ENCODE results near the gene PITPNM3.

Gene PITPNM3

DNA sequence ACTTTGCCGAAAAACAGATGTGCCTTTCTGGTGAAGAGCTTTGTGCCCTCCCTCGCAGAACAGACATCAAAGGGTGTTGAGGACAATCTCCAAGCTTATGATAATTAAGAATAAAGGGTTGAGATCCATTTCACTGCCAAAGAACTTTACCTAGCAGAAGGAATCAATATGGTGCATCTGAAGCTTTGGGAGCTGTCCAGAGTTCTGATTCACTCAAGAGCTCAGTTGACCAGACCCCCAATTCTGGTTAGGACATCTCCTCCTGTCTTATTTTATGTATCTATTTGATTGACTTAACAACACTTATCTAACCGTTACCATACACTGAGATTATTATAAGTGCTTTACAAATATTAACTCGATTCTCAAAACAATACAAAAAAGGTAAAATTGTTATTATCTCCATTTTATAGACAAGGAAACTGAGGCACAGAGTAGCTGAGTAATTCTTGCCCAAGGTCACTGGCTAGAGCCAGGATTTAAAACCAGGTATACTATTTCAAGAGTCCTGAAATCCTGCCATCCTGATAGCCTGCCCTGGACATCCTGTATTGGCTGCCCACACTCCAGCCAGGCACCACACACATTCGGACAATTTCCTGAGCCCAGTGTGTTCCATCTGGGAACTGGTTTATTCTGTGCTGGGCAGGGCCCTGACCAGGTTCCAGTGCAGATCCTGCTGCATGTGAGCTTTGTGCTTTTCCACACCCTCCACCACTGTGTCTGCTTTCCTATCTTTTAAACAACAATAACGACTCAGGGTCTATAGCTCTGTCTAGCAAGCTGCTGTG lies 29.8 kb downstream of the PITPNM3 start:
- Histone ChIP-seq H3K9me3 (ENCODE audit: control insufficient read depth, low read length) (no peaks in the 10 kb centered on the region), H3K4me3 (ENCODE audit: low read depth, low read length) (no peak overlapping the region), H3K4me2 (ENCODE audit: low read length) (no peak overlapping the region), H3K79me2 (no peaks in the 10 kb centered on the region), H3K27me3 (ENCODE audit: control insufficient read depth, insufficient read depth, low read length) (no peaks in the 10 kb centered on the region), H3K27ac (no peak overlapping the region), H3K9ac (no peak overlapping the region), H3K36me3 (ENCODE audit: control insufficient read depth, insufficient read depth, low read length) (no peaks in the 10 kb centered on the region), H3K4me1 (no peaks in the 10 kb centered on the region), H2AFZ (no peak overlapping the region)
- no peak for TF ChIP-seq CTCF (IDR thresholded peaks at IDR 0.05)

DNA sequence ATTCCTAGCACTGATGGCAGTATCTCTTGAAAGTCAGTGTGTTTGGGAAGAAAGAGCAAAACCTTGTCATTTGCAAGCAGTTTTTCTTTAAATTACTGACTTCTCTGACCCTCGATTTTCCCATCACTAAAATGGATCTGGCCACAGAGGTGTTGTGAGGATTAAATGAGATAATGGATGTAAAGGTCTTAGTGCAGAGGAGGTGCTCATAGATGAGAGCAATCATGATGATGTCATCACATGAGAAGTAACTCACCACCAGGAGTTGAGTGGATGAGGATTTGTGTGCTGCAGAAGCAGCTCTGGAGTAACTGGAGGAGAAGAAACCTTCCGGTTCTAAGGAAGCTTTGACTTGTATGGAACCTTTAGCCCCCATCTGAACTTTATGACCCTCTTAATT lies 30.6 kb downstream of the PITPNM3 start:
- Histone ChIP-seq H3K9me3 (ENCODE audit: control insufficient read depth, low read length) (no peaks in the 10 kb centered on the region), H3K79me2 (no peaks in the 10 kb centered on the region), H3K27ac (no peak overlapping the region), H3K4me2 (ENCODE audit: low read length) (no peak overlapping the region), H2AFZ (no peak overlapping the region), H3K4me3 (ENCODE audit: low read depth, low read length) (no peak overlapping the region), H3K4me1 (no peaks in the 10 kb centered on the region), H3K27me3 (ENCODE audit: control insufficient read depth, insufficient read depth, low read length) (no peaks in the 10 kb centered on the region), H3K36me3 (ENCODE audit: control insufficient read depth, insufficient read depth, low read length) (no peaks in the 10 kb centered on the region), H3K9ac (no peak overlapping the region)
- TF ChIP-seq CTCF (IDR thresholded peaks at IDR 0.05): no peak

- Histone ChIP-seq H3K4me3 (ENCODE audit: low read depth, low read length) (no peak overlapping the region), H3K79me2 (no peaks in the 10 kb centered on the region), H2AFZ (no peak overlapping the region), H3K9me3 (ENCODE audit: control insufficient read depth, low read length) (no peaks in the 10 kb centered on the region), H3K27me3 (ENCODE audit: control insufficient read depth, insufficient read depth, low read length) (no peaks in the 10 kb centered on the region), H3K36me3 (ENCODE audit: control insufficient read depth, insufficient read depth, low read length) (no peaks in the 10 kb centered on the region), H3K9ac (no peak overlapping the region), H3K4me1 (no peaks in the 10 kb centered on the region), H3K27ac (no peak overlapping the region), H3K4me2 (ENCODE audit: low read length) (no peak overlapping the region)
- TF ChIP-seq CTCF (IDR thresholded peaks at IDR 0.05): no peak
Measured at GRCh38 chr17:6525141-6525540, 31.2 kb downstream of the PITPNM3 start.

GRCh38 chr17:6524520-6524919 lies 31.8 kb downstream of the PITPNM3 start:
- no peaks in the 10 kb centered on the region for H3K79me2 ChIP-seq

More at GRCh38 chr17:6524520-6524919, 31.8 kb downstream of the PITPNM3 start:
- H2AFZ ChIP-seq: no peak overlapping the region
- no peaks in the 10 kb centered on the region for H3K9me3 ChIP-seq (ENCODE audit: control insufficient read depth, low read length)
- H3K4me3 ChIP-seq (ENCODE audit: low read depth, low read length): no peak overlapping the region
- H3K36me3 ChIP-seq (ENCODE audit: control insufficient read depth, insufficient read depth, low read length): no peaks in the 10 kb centered on the region
- no peak overlapping the region for H3K4me2 ChIP-seq (ENCODE audit: low read length)
- H3K27ac ChIP-seq: no peak overlapping the region
- no peak overlapping the region for H3K9ac ChIP-seq
- no peak for TF ChIP-seq CTCF (IDR thresholded peaks at IDR 0.05)
- H3K4me1 ChIP-seq: no peaks in the 10 kb centered on the region
- no peaks in the 10 kb centered on the region for H3K27me3 ChIP-seq (ENCODE audit: control insufficient read depth, insufficient read depth, low read length)
